ENCODE measurements around the gene A2M.

- TF ChIP-seq CTCF (IDR thresholded peaks at IDR 0.05) (no peak), POLR2A (IDR thresholded peaks at IDR 0.05) (no peak)
These were observed 65.1 kb downstream of the A2M start for GRCh38 chr12:9050521-9051157.

All from adrenal gland (tissue), 5 donors.